Lower leg skin (tissue), 4 donors: ENCODE data around the gene TPO. TPM values are rescaled to one million over a fixed set of nuclear protein-coding genes. Genes with fewer than 3 reads are reported as not detected.

Experiments
- DNase-seq, 2 donors: peaks; one replicate each; pipeline ENCODE4 v3.0.0-alpha.2; 2019; ENCODE audit warnings: low spot score in 2 of 2
- H3K4me3 ChIP-seq: fragments of 200-600 bp; sonication (generic); 2 replicates; pipeline ENCODE4 v1.5.1; 2017; ENCODE audit warnings: mild to moderate bottlenecking, low read depth; ENCODE audit not compliant: poor library complexity, severe bottlenecking
- CTCF ChIP-seq, 3 donors: fragments of 450-650 bp; IDR thresholded peaks; one replicate each; pipeline ENCODE4 v1.5.1; 2016; ENCODE audit warnings: antibody characterized with exemption in 3 of 3, mild to moderate bottlenecking in 3 of 3, moderate library complexity in 2 of 3
- POLR2A ChIP-seq, 2 donors: fragments of 450-650 bp; IDR thresholded peaks; one replicate each; pipeline ENCODE4 v1.6.1; 2016 to 2017; ENCODE audit warnings: antibody characterized with exemption in 2 of 2, mild to moderate bottlenecking in 1 of 2, moderate library complexity in 1 of 2
- WGBS, 2 donors: methylation state at CpG; one replicate each; pipeline ENCODE4 v1.1.5; 2018; 5-methylcytosine and 5-hydroxymethylcytosine counted together
- intact Hi-C: fragments of 100-400 bp; cut with DNase I; formaldehyde crosslinking; loops from one replicate; pipeline ENCODE4 v1.15.0; 2023; ENCODE audit warnings: low total_unique reads
- total RNA-seq, 4 donors: library from RNA; depleted of rRNA; stranded (reverse); fragments of >200 nt; gene quantifications; one replicate each; pipeline ENCODE4 v1.1.0, GENCODE V29; 2016

Gene TPO
- total RNA-seq, 4 donors from 2014 or later: 0.64 to 5.9 (median 2.2) TPM

GRCh38 chr2:1402064-1402463, 11.2 kb upstream of the TPO start:
- intact Hi-C loops: no loop called here
- WGBS, 2 donors: 82 to 92% methylated on average over 9 of the region's 9 CpGs
- DNase-seq: no peak
- no peak overlapping the region for H3K4me3 ChIP-seq
- no peak for TF ChIP-seq POLR2A (IDR thresholded peaks at IDR 0.05)

DNA sequence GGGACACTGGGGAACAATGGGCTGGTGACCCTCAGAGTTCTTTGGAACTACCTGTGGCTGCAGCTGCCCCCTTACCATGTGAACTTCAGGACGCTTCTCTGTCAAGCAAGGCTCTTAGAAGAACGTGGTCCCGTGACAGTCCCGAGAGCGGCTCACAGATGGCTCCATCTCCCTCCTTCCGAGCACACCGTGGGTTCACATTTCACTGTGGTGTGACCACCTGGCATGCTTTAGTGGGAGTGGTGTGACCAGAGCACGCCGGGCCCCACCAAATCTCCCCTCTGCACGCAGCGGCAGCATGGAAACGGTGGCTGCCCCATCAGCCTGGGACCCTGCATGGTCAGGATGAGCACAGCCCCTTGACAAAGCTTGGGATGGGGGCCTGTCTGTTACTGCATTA, 9.7 kb upstream of the TPO start:
- TF ChIP-seq POLR2A (IDR thresholded peaks at IDR 0.05) (no peak), CTCF (IDR thresholded peaks at IDR 0.05) (no peak)
- no peak overlapping the region for H3K4me3 ChIP-seq
- DNase-seq: no peak
- intact Hi-C loops: no loop called here
- WGBS, 2 donors: 87 to 89% methylated on average over 7 to 12 of the region's 12 CpGs

- 72 to 94% methylated on average over 1 of the region's 1 CpG for WGBS, 2 donors
- H3K4me3 ChIP-seq: no peak overlapping the region
- intact Hi-C loops: no loop called here
- DNase-seq: no peak
- no peak for TF ChIP-seq POLR2A (IDR thresholded peaks at IDR 0.05)
- no peak for TF ChIP-seq CTCF (IDR thresholded peaks at IDR 0.05)
Observed at GRCh38 chr2:1405124-1405523, 8.1 kb upstream of the TPO start.

- no peak overlapping the region for H3K4me3 ChIP-seq
- TF ChIP-seq CTCF (IDR thresholded peaks at IDR 0.05) (no peak), POLR2A (IDR thresholded peaks at IDR 0.05) (no peak)
- intact Hi-C loops: no loop called here
- 40 to 58% methylated on average over 3 of the region's 3 CpGs for WGBS, 2 donors
- DNase-seq: no peak
Observed at GRCh38 chr2:1405967-1406366, 7.3 kb upstream of the TPO start.

GRCh38 chr2:1406434-1406833, 6.8 kb upstream of the TPO start:
- intact Hi-C loops: no loop called here
- DNase-seq: no peak
- 91 to 95% methylated on average over 2 of the region's 2 CpGs for WGBS, 2 donors
- no peak overlapping the region for H3K4me3 ChIP-seq
- TF ChIP-seq POLR2A (IDR thresholded peaks at IDR 0.05) (no peak), CTCF (IDR thresholded peaks at IDR 0.05) (no peak)

DNA sequence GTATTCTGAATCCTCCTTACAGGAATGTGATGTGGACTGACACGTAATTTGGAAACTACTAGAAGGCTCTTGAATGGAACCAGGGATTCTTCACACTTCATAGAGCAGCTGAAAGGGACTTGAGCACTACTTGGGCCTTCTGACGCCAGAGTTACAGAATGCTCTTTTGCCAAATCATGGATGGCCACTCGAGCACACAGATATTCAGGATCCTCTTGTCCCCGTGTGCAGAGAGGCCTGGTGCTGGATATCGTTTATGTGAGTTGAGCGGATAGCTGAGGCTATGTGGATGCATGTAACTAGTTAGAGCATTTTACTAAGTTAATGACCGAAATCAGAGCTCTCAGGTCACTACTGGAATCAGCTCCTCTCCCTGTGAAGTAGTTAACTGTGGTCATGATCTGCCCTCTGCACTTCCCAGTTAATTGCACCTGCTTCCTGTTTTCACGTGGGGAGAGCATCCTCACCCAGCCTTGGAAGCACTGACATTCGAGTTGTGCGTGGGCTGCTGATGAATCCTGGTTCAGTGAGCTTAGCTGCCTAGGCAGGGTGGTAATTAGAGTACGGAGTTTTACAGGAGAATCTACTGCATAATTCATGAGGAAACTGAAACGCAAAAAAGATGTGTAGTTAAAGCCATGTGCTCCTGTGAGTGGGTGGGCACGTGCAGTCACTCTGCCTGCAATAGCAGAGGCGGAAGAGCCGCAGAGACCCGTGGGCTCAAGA, 5.2 kb upstream of the TPO start:
- intact Hi-C loops: no loop called here
- no peak for TF ChIP-seq POLR2A (IDR thresholded peaks at IDR 0.05)
- no peak for TF ChIP-seq CTCF (IDR thresholded peaks at IDR 0.05)
- DNase-seq: no peak
- 72 to 77% methylated on average over 16 of the region's 16 CpGs for WGBS, 2 donors
- H3K4me3 ChIP-seq: no peak overlapping the region
